GM21737 (cell line): ENCODE measurements around the gene DDX18.
"Not testable (repeated sequence)": the region's sequence is repeated elsewhere in the genome, so short reads cannot be mapped to it uniquely, and the experiment has no call there.

Experiments
- ATAC-seq: cut with Tn5 transposase; IDR thresholded peaks from one replicate; pipeline ENCODE4 v1.9.1; 2021; ENCODE audit warnings: mild to moderate bottlenecking, moderate library complexity; ENCODE audit not compliant: unreplicated experiment

DDX18 gene

DNA sequence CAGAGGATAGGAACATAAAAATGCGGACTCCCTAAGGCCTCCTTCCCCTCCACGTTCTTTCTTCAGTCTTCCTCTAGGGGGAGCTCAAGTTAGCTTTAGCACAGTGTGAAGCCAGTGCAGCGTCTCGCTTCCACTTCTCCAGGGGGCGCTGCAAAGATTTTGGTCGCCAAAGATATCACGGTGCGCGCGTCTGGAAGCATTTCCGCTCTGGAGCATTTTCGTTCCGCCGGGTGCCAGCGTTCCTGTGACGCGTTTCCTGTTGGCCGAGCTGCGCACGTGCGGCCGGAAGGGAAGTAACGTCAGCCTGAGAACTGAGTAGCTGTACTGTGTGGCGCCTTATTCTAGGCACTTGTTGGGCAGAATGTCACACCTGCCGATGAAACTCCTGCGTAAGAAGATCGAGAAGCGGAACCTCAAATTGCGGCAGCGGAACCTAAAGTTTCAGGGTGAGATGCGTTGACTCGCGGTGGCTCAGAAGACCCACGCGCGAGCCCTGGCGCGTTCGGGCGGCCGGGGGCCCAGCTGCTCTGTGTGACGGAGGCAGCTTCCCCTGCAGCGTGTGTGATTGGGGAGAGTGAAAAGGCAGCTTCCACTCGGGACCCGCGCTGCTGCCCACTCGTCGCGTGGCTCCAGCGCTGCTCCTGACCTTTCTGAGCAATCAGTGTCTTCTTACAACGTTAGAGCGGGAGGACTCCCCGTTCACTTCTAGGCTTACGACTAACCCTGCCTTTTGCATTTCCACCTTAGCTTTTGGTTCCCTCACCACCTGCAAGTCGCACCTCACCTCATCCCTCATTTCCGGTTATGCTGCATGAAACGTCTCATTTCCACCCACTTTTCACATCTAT lies at the start of gene DDX18:
Gene DDX18, plus strand, starts transcription at position 275 of the 848 bp plus-strand sequence. Its CDS starts 87 bp downstream, at position 362.
- peak; percentile 94 for ATAC-seq

DNA sequence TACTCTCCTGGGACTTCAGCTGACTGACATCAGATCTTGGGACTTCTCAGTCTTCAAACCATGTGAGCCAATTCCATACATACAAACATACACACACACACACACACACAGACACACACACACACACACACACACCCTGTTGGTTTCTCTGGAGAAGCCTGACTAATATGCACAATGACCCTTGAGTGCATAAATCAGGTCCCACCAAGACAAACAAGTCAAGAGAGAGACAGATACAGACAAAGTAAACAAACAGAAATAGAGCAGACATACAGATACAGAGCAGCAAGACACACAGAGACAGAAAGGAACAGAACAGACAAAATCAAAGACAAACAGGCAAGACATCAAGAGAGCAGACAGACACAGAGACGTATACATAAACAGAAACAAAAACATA lies 43.8 kb upstream of the DDX18 start:
- no peak for ATAC-seq

DNA sequence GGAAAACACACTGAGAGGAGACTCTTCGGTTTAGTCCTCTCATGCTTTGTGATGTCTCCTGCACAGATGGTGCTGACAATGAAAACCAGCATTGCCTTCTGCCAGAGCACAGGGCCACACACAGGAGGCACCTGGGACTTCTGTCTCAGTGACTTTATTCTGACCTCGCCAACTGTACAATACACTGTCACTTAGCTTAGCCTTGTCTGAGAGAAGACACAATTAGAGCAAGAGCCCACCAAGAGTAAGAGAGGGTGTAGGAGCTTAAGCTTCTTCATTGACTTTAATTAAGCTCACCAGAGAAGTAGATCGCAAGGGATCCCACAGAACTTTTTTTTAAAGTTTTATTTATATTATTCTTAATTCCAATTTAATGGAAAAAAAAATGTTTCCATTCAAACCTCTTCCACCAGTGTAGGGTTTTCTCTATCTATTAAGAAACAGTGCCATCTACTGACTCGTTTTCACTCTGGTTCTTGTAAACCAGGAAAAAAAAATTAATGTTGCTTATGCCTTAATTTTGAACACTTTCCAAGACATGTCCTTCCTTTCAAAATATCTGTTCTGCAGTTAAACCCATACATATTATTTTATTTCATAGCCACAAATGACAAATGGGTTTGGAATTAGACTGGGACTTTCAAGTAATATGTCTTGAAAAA lies 42.4 kb upstream of the DDX18 start:
- no peak for ATAC-seq

DNA sequence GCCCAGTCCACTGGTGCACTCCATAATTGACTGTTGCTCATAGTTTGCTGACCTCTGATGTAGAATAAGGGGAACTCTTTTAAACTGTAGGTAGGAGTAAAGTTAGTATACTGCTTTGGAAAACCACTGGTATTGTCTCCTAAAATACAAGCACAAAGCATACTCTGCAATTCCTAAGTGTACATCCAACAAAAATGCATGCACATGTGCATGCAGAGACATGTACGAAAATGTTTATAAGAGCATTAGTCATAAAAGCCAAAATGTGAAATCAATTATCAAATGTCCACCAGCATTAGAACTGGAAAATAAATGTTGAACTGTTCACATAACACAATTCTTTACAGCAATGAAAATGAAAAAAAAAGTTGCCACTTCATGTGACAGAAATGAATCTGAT lies 39.8 kb upstream of the DDX18 start:
- no peak for ATAC-seq

DNA sequence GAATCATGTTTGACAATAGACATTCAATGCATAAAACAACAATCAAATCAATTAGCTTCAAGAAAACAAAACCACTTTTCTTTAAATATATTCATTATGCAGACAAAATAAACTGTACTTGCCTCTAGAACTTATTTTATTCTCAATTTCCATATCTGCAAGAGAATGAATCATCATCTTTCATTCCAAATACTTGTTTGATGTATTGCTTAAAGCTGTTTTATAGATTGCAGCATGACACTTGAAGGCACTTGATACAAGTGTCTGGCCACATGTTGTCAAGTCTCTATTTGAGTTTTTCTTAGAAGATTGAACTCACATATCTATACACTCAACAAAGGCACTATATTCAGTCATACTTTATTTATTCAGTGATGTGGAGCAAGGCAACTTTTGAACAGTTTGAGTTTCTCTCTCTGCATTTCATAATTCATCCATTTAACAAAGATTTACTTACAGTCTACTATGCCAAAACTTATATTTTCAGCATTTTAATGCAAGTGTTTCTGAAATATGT lies 38.7 kb upstream of the DDX18 start:
- no peak for ATAC-seq

DNA sequence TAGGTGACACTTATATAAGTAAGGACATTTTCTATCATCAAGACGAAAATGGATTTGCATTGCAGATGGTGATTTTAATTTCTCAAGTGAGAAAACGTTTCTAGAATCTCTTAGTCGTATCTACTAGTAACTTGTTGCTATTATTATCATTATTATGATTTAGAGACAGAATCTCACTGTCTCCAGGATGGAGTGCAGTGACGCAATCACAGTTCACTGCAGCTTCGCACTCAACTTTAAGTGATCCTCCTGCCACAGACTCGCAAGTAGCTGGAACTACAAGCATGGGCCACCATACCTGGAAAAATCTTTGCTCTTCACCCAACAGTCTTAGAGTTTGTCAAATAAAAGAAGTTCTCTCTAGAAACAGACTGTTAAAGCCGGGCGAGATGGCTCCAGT lies 37.6 kb upstream of the DDX18 start:
- ATAC-seq, result no peak

DNA sequence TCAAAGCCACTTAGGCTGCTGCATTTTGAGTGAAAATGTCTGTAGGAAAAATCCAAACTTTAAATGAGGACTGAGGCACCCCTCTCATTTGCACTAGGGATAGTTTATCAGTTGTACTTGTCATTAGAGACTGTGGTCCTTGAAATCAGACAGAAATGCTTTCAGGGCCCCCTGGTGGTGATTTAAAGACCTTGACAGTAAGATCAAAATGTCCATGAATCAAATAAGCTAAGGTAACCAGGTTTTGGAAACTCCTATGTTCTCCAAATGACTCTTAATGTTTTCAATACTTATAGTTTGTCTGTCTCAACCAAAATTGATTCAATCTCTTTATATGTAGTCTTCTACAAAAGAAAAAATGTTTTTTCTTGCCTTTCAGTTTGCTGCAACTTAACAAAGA lies 28.8 kb upstream of the DDX18 start:
- ATAC-seq, result no peak

DNA sequence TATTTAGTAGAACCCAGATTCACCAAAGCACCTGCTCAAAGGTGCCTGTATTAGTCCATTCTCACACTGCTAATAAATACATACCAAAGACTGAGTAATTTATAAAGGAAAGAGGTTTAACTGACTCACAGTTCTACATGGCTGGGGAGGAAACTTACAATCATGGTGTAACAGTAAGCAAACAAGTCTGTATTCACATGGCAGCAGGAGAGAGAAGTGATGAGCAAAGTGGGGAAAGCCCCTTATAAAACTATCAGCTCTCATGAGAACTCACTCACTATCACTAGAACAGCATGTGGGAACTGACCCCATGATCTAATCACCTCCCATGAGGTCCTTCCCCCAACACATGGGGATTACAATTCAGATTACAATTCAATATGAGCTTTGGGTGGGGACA lies 28.0 kb upstream of the DDX18 start:
- ATAC-seq, result no peak

DNA sequence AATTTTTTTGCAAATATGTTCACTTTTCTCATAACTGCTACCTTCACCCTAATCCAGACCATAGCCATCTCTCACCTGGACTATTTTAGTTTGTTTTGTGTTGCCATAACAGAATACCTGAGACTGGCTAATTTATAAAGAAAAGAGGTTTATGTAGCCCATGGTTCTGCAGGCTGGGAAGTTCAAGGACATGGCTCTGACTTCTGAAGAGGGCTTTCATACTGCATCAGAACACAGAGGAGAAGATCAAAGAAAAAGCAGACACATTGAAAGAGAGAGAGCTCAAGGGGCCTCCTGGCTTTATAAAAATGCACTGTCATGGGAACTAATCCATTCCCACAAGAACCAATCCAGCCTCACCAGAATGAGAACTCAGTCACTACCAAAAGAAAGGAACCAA lies 25.0 kb upstream of the DDX18 start:
- no peak for ATAC-seq

DNA sequence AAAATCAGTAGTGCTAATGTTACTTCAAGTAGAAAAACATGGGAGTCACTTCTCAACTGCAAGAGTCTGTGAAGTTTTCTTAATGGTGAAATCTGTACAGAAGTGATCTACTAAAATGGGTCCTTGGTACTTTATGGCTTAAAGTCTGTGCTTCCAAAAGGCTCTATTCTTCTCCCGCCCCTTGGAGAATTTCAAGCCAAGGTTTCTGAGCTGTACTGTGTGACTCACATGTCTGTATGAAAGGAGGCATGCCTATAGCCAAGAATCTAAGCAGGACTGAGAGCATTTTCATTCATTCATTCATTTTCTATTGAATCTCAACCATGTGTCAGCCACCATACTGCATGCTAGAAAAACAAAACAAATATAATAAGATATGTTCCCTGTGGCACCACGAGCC lies 19.8 kb upstream of the DDX18 start:
- ATAC-seq, result no peak

DNA sequence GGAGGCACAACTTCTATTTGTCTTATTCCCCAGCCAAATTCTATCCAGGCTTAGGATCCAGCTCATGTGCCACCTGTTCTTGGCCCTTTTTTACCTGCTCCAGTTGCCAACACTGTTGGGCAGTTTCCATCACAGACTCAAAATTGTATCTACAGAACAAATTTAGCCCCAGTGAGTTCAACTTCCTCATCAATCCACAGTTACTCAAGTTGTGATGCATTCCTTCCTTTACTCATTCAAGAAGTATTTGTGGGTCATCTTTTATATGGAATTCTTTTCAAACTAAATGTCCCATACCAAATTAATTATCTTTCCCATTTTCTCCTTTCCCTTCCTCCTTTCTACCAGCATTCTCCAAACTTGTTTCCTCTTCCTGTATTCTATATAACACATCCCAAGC lies 12.7 kb upstream of the DDX18 start:
- no peak for ATAC-seq

DNA sequence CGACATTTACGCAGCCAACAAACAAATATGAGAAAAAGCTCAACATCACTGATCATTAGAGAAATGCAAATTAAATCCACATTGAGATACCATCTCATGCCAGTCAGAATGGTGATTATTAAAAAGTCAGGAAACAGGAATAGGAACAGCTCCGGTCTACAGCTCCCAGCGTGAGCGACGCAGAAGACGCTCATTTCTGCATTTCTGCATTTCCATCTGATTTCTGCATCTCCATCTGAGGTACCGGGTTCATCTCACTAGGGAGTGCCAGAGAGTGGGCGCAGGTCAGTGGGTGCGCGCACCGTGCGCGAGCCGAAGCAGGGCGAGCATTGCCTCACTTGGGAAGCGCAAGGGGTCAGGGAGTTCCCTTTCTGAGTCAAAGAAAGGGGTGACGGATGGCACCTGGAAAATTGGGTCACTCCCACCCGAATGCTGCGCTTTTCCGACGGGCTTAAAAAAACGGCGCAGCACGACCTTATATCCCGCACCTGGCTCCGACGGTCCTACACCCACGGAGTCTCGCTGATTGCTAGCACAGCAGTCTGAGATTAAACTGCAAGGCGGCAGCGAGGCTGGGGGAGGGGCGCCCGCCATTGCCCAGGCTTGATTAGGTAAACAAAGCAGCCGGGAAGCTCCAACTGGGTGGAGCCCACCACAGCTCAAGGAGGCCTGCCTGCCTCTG lies 10.7 kb upstream of the DDX18 start:
- not testable (repeated sequence) for ATAC-seq

DNA sequence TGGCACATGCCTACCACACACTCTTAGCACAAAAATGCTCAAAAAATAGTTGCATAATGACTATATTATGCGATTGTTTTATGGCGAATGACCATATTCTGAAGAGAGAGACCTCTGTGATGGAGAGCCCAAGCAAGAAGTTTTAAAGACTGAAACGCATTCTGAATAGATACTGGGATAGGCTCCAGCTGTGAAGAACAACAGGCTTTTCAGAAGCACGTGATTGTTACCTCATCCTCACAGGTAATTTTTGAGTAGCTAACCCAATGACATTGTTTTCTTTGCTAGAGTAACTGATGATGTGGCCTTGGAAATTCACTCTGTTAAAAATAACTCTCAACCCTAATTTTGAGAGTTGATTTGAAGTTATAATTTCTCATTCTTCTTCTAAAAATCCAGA lies 2.0 kb upstream of the DDX18 start:
- ATAC-seq, result no peak

DNA sequence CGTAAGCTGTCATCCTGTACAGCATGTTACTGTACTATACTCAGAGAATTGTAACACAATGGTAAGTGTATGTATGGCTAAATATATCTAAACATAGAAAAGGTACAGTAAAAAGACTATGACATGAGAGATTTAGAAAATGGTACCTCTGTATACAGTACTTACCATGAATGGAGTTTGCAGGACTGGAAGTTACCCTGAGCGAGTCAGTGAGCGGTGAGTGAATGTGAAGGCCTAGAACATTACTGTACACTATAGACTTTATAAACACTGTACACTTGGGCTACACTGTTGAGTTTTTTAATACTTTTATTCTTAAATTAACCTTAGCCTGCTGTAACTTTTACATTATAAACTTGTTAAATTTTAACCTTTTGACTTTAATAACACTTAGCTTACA lies 1.5 kb downstream of the DDX18 start:
- no peak for ATAC-seq

DNA sequence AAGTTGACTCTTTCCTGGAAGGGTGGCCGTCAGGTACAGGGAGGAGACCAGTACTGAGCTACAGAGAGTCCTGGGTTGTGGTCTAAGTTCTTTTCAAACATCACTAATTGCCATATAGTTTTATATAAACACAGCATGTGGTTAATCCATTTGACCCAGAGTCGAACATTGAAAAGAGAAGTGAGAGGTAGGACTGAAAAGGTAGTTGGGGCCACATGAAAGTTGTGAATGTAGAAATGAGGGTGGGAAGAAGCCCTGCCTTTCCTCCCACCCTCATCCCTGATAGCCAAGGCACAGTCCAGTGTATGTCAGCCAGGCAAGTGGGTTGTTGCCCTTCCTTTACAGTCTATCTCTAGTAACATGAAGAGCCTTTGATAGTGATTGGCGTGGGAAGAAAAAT lies 4.4 kb downstream of the DDX18 start:
- no peak for ATAC-seq

DNA sequence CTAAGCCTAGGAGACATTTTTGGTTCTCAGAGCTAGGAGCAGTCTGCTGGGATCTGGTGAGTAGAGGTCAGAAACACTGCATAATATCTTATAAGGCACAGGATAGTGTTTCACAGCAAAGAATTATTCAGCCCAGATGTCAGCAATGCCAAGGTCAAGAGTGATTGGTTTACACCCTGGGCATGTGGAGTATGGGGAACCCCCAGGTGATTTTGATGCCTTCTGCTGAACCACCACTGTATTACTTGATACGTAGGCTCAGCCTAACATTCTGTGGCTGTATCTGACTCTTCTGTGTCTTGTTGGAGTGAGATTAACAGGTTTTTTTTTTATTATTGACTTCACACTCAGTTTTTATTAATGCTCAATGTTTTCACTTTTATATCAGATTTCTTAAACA lies 6.0 kb downstream of the DDX18 start:
- no peak for ATAC-seq

DNA sequence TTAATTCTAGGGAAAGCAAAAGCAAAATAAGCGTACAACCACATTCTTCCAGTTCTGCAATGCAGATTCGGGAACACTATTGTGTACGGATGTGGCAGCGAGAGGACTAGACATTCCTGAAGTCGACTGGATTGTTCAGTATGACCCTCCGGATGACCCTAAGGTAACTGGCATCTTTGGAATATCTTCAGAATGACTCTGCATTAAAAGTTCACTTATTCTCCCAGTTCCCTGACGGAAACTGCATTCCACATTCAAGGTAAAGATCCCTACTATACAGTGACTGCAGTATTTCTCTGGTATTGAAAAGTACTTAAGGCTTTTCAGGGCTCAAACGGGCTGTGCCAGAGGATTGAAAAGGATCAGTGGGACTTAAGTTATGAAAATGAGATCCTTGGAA lies 10.9 kb downstream of the DDX18 start:
- ATAC-seq, result no peak

DNA sequence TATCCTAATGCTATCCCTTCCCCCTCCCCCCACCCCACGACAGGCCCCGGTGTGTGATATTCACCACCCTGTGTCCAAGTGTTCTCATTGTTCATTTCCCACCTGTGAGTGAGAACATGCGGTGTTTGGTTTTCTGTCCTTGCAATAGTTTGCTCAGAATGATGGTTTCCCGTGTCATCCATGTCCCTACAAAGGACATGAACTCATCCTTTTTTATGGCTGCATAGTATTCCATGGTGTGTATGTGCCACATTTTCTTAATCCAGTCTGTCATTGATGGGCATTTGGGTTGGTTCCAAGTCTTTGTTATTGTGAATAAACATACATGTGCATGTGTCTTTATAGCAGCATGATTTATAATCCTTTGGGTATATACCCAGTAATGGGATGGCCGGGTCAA lies 13.0 kb downstream of the DDX18 start:
- ATAC-seq, result not testable (repeated sequence)

DNA sequence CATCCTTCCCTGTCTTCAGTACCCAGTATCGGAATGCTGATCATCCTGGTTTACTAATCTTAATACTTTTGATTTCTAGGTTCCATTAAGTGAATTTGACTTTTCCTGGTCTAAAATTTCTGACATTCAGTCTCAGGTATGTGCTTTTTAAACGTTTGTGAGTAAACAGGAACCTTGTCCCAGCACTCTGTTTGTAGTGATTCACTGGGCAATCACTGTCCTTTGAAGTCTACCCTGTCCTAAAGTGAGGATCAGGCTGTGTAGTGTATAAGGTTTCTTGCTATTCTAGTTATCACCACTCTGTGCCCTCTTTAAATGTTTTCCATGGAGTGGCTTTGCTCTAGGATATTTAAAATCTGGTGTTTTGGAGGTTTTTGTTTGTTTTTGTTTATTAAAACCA lies 14.4 kb downstream of the DDX18 start:
- no peak for ATAC-seq

DNA sequence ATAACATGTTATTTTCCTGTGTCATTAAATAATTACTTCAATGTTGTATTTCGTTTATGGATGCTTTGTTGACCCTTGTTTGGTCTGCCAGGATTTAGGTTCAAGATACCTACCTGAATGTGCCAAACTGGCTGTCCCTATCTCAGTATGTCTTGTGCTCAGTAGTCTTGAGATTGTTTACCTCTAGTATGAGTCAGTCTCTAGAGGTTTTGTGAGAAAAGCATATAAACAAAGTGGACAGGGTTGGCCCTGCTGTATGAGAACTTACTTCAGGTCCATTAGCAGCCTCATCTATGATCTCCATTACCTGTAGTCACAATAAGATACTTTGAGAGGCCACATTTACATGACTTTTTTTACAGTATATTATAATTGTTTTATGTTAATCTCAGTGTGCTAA lies 17.8 kb downstream of the DDX18 start:
- no peak for ATAC-seq

DNA sequence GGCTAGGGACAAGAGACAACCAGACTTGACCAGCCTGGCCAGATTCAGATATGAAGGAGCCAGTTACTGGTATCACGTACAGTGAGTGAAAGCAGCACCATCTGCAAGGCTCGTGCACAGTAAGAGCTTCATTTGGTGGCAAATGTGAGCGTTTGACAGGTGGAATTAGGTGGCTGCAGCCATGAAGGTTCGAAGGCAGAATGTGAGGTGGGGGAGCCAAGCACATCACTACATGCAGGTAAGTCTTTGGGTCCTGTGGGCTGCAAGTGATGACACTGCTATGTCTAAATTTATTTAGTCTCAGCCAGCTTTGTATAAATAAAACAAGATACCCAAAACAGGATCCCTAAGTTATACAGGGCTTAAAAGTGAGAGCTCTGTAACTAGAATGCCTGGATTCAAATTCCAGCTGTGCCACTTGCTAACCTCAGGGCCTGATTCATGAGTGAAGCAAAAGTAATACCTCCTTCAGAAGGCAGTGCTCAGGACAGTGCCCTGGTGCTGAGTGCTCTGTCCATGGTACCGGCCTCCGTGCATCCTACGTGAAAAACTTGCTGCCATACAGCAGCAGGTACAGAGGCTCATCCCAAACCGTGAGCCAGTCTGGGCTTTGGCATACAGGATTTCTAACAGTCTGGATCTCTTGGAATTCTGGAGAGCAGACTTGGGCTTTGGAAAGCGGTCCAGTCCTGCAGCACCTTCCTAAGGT lies 18.6 kb downstream of the DDX18 start:
- no peak for ATAC-seq
